Esophagus squamous epithelium (tissue), 4 donors: ENCODE measurements around the gene ORMDL3.

Experiments used
- POLR2A ChIP-seq, 4 donors: fragments of 450-650 bp; IDR thresholded peaks; one replicate each; pipeline ENCODE4 v1.6.1; 2017; ENCODE audit warnings: antibody characterized with exemption in 4 of 4, mild to moderate bottlenecking in 4 of 4, moderate library complexity in 3 of 4
- TF ChIP-seq, protein P1 (sequence below), 6 experiments: fragments of 450-650 bp in 4 of 6; fragments of 200-600 bp in 2 of 6; sonication (generic) in 2 of 6; IDR thresholded peaks; one replicate each; pipeline ENCODE4 v1.5.1; 2016 to 2019; ENCODE audit warnings: antibody characterized with exemption in 6 of 6, mild to moderate bottlenecking in 4 of 6, moderate library complexity in 4 of 6

DNA sequence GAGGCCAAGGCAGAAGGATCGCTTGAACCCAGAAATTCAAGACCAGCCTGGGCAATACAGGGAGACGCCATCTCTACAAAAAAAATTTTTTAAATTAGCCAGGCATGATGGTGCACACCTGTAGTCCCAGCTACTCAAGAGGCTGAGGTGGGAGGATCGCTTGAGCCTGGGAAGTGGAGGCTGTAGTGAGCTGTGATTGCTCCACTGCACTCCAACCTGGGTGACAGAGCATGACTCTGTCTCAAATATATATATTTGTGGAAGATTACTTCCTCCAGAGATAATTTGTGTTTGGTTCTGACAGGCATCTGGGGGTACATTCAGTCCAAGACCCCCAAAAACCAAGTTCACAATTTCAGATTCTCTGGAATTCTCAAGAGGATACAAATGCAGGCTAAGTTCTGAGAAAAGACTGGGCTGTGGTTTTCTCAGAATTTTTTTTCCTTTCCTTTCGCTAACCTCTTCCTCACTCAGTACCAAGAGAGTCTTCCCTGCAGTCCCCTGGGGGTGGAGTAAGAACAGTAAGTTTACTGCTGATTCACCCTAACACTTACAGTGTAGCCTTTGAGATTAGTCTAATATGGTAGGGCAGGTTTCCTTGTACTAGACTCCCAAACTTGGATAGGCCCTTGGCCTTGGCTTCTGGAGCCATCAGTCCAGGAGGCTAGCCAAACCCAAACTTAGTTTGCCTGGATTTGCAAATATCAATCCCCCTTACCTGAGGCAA is 24.1 kb downstream of the ORMDL3 start:
- TF ChIP-seq POLR2A (IDR thresholded peaks at IDR 0.05): no peak
- TF ChIP-seq, protein P1, sequence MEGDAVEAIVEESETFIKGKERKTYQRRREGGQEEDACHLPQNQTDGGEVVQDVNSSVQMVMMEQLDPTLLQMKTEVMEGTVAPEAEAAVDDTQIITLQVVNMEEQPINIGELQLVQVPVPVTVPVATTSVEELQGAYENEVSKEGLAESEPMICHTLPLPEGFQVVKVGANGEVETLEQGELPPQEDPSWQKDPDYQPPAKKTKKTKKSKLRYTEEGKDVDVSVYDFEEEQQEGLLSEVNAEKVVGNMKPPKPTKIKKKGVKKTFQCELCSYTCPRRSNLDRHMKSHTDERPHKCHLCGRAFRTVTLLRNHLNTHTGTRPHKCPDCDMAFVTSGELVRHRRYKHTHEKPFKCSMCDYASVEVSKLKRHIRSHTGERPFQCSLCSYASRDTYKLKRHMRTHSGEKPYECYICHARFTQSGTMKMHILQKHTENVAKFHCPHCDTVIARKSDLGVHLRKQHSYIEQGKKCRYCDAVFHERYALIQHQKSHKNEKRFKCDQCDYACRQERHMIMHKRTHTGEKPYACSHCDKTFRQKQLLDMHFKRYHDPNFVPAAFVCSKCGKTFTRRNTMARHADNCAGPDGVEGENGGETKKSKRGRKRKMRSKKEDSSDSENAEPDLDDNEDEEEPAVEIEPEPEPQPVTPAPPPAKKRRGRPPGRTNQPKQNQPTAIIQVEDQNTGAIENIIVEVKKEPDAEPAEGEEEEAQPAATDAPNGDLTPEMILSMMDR (IDR thresholded peaks at IDR 0.05): no peak
